Natural killer cell treated with Interleukin-12 subunit alpha and Interleukin-12 subunit beta and Interleukin-15 and Interleukin-18, amount 100 ng/mL, for 72 hours (primary cell): ENCODE measurements around the gene RRAS2. TPM values are rescaled to one million over a fixed set of nuclear protein-coding genes. Genes with fewer than 3 reads are reported as not detected.
A peak's percentile ranks its signal among the peaks of the same experiment; 100 is the strongest.
"Not testable (repeated sequence)": the region's sequence is repeated elsewhere in the genome, so short reads cannot be mapped to it uniquely, and the experiment has no call there.

Source experiments
- ATAC-seq, 2 donors: fragments of 150-1000 bp; cut with Tn5 transposase in 1 of 2; sonication (Bioruptor Pico), chemical (Tn5 transposase) in 1 of 2; 2 replicates each; pipeline ENCODE4 v1.10.0; 2021
- DNase-seq: peaks from one replicate; pipeline ENCODE4 v3.0.0; 2022; ENCODE audit warnings: low spot score
- H3K27ac Mint-ChIP-seq, 2 donors: 1 replicate in 1 of 2; 2 replicates in 1 of 2; pipeline ENCODE4 v1.8.0; 2022; ENCODE audit warnings: mixed read lengths in 2 of 2, mild to moderate bottlenecking in 1 of 2, moderate library complexity in 1 of 2
- H3K27me3 Mint-ChIP-seq, 2 donors: 1 replicate in 1 of 2; 2 replicates in 1 of 2; pipeline ENCODE4 v1.8.0; 2022; ENCODE audit warnings: mixed read lengths in 2 of 2
- H3K36me3 Mint-ChIP-seq: one replicate; pipeline ENCODE4 v1.8.0; 2022; ENCODE audit warnings: mixed read lengths
- H3K4me1 Mint-ChIP-seq, 2 donors: 1 replicate in 1 of 2; 2 replicates in 1 of 2; pipeline ENCODE4 v1.8.0; 2022; ENCODE audit warnings: low read depth in 2 of 2, mixed read lengths in 2 of 2, mild to moderate bottlenecking in 1 of 2
- H3K4me3 Mint-ChIP-seq: one replicate; pipeline ENCODE4 v1.8.0; 2022; ENCODE audit warnings: mixed read lengths
- H3K9me3 Mint-ChIP-seq: 2 replicates; pipeline ENCODE4 v1.8.0; 2022; ENCODE audit warnings: mixed read lengths
- total RNA-seq, 2 donors: library from RNA; stranded (reverse); gene quantifications; one replicate each; pipeline ENCODE4 v1.2.3, GENCODE V29; 2022

Gene RRAS2
- total RNA-seq, 2 donors from 2014 or later: 97.3 to 141 TPM

DNA sequence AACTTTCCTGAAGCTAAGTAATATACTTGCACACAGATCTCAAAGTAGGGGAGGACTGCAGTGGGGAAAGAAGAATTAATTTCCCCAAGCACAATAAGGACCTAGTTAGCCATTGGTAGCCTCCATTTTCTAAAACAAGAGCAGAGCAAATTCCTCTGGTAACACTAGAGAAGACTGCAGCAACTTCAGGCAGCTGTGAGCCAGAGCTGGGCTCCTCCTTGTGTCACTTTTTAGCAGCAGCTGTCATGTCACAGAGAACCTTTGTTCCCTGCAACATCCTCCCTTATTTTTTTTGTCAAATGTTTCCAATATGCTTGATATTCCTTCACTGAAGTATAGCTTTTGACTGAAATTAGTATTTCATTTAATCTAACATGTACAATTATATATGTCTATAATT, 54.4 kb downstream of the RRAS2 start:
- ATAC-seq: no peak
- DNase-seq: no peak
- no peaks in the 10 kb centered on the region for H3K27me3 Mint-ChIP-seq
- H3K4me1 Mint-ChIP-seq: peaks cover 21 to 39% of the 10 kb centered on the region in 2 donors
- H3K27ac Mint-ChIP-seq: peak overlapping the region in 1 of 2 donors; percentile 63
- no peaks in the 10 kb centered on the region for H3K36me3 Mint-ChIP-seq
- no peaks in the 10 kb centered on the region for H3K9me3 Mint-ChIP-seq
- no peak overlapping the region for H3K4me3 Mint-ChIP-seq

DNA sequence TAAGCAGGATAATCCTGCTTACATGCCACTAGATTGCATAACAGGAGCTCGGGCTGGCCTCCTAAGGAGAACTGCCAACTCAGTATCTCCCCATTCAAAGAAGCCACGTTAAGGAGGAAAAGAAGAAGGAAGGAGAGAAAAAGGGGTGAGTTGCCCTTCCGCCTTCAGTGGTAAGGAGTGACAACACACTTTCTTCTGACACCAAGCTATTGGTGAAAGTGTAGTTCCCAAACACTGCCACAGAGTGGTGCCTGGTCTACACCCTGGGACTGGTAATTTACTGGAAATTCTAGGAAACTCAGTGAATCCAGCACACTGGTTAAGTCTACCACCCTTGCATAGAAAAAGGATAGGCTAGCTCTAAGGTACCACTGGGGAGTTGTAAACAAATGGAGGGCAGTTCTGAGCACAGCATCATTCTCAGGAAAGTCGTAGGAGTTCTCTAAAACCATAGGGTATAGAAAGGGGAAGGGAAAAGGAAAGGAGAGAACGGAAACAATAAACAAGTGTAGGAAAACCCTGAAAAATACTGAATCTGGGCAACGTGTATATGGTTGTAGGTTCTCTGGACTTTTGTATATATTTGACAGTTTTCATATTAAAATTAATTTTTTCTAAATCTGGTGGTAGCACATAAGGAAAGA, 58.2 kb downstream of the RRAS2 start:
- Mint-ChIP-seq H3K9me3 (no peaks in the 10 kb centered on the region), H3K4me3 (no peak overlapping the region), H3K4me1 (peaks cover 17 to 33% of the 10 kb centered on the region in 2 donors), H3K27ac (no peak overlapping the region), H3K27me3 (no peaks in the 10 kb centered on the region), H3K36me3 (no peaks in the 10 kb centered on the region)
- ATAC-seq (peak; percentile 90 to 91), DNase-seq (peak; percentile 68)

DNA sequence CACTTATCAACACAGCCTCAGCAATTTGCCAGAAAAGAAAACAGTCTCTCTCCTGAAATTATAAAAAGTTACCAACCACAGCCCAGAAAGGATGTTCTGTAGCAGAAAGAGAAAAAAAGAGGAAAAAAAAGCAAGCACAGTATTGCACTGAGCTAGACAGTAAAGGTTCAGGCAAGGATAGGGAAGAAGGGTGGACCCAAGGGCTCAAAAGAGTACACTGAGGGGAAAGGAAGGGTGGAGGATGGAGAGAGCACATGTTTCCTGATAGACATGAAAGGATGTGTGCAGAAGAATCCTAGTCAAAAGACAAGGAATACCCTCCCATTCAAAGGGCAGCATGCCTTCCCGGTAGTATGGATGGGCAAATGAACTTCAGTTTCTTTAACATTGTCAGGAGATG, 59.1 kb downstream of the RRAS2 start:
- Mint-ChIP-seq H3K27ac (no peak overlapping the region), H3K4me3 (no peak overlapping the region), H3K9me3 (no peaks in the 10 kb centered on the region), H3K27me3 (no peaks in the 10 kb centered on the region), H3K4me1 (peaks cover 17 to 29% of the 10 kb centered on the region in 2 donors), H3K36me3 (no peaks in the 10 kb centered on the region)
- DNase-seq (no peak), ATAC-seq (no peak)

DNA sequence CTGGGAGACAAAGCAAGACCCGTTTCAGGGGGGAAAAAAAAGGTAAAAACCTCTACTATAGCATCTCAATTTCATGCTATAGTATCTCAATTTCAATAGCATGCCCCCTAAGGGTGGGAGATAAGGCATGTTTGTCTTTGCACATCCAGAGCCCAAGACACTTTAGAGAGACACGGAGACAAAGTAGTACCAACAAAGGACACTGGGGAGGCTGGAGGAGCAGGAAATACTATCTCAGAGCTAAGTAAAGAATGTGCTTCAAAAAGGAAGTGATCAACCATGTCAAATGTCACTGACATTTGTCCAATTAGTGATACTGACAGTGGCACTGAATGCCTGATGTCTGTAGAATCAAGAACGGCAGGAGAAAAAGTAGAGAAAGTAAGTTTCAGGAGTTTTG, 68.6 kb downstream of the RRAS2 start:
- ATAC-seq (no peak), DNase-seq (no peak)
- peaks cover 27 to 28% of the 10 kb centered on the region in 2 donors for H3K4me1 Mint-ChIP-seq
- H3K27ac Mint-ChIP-seq: peak overlapping the region in 1 of 2 donors; percentile 4
- H3K27me3 Mint-ChIP-seq: no peaks in the 10 kb centered on the region
- H3K4me3 Mint-ChIP-seq: no peak overlapping the region
- H3K36me3 Mint-ChIP-seq: peaks cover 22% of the 10 kb centered on the region
- H3K9me3 Mint-ChIP-seq: no peaks in the 10 kb centered on the region

DNA sequence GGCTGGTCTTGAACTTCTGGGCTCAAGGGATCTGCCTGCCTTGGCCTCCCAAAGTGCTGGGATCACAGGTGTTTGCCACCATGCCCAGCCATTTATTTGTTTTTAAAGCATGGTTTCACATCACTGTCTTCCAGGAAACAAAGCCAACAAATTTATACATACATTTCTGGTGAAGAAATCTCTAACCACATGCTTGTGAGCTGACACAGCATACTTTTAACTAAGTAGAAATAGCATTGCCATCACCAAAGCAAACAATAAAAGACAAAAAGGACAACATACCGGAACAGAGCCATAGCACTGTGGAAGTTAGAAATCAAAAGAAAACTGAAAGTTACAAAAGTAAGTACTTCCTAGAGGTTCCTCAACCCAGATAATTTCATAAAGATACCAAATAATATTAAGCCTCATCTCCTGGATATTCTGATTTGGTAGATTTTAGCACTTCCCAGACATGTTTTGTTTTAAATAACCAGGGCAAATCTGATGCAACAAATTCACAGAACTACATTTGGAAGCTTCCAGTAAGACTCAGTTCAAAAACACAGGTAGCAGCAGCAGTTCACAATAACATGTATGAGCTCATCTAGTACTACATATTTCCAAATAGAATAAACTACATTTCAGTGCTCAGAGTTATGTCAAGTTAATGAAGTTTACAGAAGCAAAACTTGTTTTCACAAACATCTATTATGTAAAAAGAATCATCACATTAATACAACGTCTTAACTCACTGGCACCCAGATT, 70.6 kb downstream of the RRAS2 start:
- H3K4me3 Mint-ChIP-seq: peak overlapping the region; percentile 66
- ATAC-seq (peak; percentile 83 to 84), DNase-seq (no peak)
- H3K36me3 Mint-ChIP-seq: peaks cover 18% of the 10 kb centered on the region
- peak overlapping the region; percentile 88 to 95 for H3K27ac Mint-ChIP-seq
- H3K4me1 Mint-ChIP-seq: peaks cover 27 to 28% of the 10 kb centered on the region in 2 donors
- H3K27me3 Mint-ChIP-seq: no peaks in the 10 kb centered on the region
- H3K9me3 Mint-ChIP-seq: no peaks in the 10 kb centered on the region

DNA sequence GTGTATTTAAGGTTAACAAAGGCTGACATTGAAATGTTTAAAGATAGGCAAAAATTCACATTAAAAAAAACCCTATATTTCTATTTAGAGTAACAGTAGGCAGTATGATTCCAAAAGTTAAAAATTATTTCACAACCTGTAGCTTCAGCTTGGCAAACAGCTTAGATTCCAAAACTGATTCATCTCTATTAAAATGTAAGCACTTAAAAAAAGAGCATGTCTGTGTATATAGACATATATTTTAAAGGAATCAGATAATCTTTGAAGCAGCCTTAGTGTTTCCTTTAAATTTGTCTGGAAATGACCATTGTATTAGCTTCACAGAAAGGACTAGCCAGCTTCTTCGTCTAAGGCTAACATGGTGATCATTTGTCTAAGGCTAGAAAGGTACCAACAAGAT, 80.1 kb downstream of the RRAS2 start:
- Mint-ChIP-seq H3K36me3 (peaks cover 12% of the 10 kb centered on the region), H3K4me1 (peaks cover 14 to 20% of the 10 kb centered on the region in 2 donors)
- DNase-seq, H3K4me3 Mint-ChIP-seq, H3K27me3 Mint-ChIP-seq, H3K27ac Mint-ChIP-seq, H3K9me3 Mint-ChIP-seq, ATAC-seq: not testable (repeated sequence)

DNA sequence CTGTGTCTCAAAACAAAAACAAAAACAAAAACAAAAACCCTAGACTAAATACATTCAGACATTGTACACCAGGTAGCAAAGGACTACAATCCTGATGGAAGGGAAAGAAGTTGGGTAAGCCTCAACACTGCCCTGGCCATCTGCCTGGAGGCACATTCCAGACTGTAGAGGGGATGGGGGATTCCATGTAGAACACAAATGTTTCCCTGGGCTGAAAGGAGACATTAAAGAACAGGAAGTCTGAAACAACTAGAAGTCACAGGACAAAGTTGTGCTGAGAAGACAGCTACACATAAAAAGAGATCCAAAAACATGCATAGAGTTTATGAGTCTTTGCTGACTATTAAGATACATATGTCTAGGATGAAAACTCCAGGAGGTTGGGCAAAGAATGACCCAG, 83.9 kb downstream of the RRAS2 start:
- Mint-ChIP-seq H3K36me3 (peaks cover 5% of the 10 kb centered on the region), H3K27me3 (no peaks in the 10 kb centered on the region), H3K4me3 (no peak overlapping the region), H3K4me1 (peaks cover 38 to 45% of the 10 kb centered on the region in 2 donors), H3K27ac (peak overlapping the region; percentile 55 to 86), H3K9me3 (no peaks in the 10 kb centered on the region)
- DNase-seq (no peak), ATAC-seq (no peak)

DNA sequence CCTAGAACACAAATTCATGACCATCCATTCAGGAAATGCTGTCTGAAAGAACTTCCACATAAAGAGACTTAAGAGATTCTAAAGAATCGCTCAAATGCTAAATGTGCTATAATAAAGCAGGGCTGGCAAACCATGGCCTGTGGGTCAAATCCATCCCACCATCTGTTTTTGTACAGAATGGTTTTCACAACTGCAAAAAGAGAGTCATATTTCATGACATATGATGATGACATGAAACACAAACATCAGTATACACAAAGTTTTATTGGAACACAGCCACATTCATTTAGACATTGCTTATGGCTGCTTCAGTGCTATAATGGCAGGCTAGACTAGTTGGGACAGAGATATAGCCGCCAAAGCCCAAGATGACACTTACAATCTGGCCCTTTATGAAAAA, 85.1 kb downstream of the RRAS2 start:
- ATAC-seq (no peak), DNase-seq (no peak)
- Mint-ChIP-seq H3K4me3 (no peak overlapping the region), H3K9me3 (no peaks in the 10 kb centered on the region), H3K27me3 (no peaks in the 10 kb centered on the region), H3K4me1 (peaks cover 40 to 45% of the 10 kb centered on the region in 2 donors), H3K36me3 (peaks cover 5% of the 10 kb centered on the region), H3K27ac (peak overlapping the region in 1 of 2 donors; percentile 70)

DNA sequence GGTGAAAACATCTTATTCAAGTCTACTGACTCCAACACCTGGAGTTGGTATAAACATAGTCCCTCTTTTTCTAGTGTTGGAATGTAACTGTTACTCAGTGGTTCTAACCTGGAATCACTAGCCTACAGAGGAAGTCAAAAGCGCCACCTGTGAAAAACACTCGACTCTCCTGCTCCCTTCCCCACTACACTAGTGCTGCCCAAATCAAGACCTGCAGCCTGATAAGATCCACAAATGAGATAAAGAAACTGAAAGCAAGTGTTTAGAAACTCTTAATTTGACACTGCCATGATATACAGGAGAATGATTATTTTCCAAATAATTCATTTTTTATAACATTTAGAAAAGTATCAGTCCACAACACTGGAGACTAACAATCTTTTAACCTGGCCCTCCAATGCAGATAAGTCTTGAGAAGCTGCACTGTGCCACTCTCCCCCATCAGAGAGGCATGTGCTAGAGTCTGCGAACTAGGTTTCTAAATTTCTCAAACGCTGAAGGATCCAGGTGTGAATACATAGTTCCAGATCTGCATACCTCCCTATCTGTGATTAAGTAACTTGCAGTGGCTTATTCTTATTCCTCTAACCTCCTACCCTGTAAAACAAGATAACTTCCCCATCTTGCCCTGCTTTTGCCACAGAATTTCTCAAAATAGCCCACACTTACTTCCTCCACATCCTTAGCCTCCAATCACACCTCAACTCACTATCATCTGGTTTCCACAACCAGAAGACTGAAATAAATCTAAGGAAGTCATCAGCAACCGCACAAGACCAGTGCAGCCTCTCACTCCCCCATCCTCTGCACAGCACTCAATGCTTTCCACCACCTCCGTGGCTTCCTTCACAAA, 88.1 kb downstream of the RRAS2 start:
- H3K4me1 Mint-ChIP-seq: peaks cover 31 to 39% of the 10 kb centered on the region in 2 donors
- H3K36me3 Mint-ChIP-seq: peaks cover 5% of the 10 kb centered on the region
- peak overlapping the region; percentile 38 to 64 for H3K27ac Mint-ChIP-seq
- ATAC-seq (peak; percentile 82), DNase-seq (no peak)
- no peaks in the 10 kb centered on the region for H3K27me3 Mint-ChIP-seq
- no peaks in the 10 kb centered on the region for H3K9me3 Mint-ChIP-seq
- H3K4me3 Mint-ChIP-seq: peak overlapping the region; percentile 72

DNA sequence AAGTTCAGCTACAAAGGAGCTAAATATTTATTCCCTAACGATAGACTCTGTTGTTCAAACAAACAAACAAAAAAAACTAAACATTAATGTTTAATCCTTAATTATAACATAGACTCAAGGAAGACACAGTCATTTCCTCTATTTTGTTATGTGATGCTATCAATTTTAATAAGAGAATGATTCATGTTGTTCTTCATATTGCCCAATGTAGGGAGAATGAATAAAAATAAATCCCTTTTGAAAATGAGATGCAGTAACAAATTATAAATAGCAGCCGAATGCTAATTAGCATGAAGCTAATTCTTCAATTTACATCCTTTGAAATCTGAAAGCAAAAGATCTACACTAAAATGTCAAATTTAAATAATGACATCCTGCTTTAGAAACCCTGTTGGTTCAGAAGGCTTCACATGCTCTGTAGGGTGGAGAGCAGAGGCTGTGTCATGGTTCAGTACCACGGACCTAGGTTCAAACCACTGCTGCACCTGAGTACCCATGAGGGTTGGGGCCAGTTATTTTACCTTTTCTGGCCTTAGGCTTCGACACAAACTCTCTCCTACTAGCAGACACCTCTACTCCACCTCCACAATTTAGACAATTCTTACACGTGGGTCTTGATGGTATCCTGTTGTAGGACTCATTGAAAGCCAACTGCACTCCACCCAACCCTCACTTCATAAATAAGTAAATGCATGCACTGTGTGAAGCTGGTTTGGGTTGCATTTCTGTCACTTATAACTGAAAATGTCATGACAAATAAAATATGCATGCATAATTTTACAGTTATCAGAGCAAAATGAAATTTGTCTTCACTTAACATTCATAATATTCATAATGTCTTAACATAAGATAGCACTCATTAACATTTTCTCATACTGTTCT, 89.0 kb downstream of the RRAS2 start:
- Mint-ChIP-seq H3K36me3 (no peaks in the 10 kb centered on the region), H3K9me3 (no peaks in the 10 kb centered on the region), H3K27me3 (no peaks in the 10 kb centered on the region), H3K27ac (peak overlapping the region; percentile 22 to 64), H3K4me3 (no peak overlapping the region), H3K4me1 (peaks cover 28 to 33% of the 10 kb centered on the region in 2 donors)
- no peak for DNase-seq
- ATAC-seq: no peak

DNA sequence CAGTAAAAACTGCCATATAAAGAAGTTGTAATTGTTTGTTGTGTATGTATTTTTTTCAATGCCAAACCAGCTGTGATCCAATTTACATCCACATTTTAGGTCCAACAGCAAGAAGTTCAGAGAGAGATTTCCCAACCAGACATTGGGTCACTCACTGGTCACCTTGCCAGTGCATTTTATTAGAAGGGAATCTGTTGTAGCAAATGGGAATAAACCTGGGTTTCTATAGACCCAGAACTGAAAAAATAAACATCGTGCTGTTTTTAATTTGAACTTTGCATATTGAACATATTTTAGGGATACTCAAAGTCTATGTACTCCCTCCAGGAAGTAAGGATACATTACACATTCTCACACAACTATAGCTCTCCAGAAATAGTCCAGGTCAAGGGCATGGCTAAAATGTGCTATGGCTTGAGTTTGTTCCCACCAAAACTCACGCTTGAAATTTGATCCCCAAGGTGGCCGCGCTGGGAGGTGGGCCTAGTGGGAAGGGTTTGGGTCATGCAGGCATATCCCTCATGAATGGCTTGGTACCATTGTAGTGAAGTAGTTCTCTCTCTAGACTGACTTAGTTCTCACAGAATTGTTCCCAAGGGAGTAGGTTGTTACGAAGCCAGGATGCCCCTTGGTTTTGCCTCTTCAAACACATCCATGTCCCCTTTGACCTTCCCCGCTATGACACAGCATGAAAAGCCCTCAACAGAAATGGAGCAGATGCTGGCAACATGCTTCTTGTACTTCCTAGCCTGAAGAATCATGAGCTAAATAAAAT, 90.9 kb downstream of the RRAS2 start:
- DNase-seq (no peak), ATAC-seq (no peak)
- H3K4me1 Mint-ChIP-seq: peaks cover 25 to 32% of the 10 kb centered on the region in 2 donors
- H3K9me3 Mint-ChIP-seq: no peaks in the 10 kb centered on the region
- H3K36me3 Mint-ChIP-seq: no peaks in the 10 kb centered on the region
- H3K4me3 Mint-ChIP-seq: no peak overlapping the region
- H3K27ac Mint-ChIP-seq: no peak overlapping the region
- H3K27me3 Mint-ChIP-seq: no peaks in the 10 kb centered on the region

DNA sequence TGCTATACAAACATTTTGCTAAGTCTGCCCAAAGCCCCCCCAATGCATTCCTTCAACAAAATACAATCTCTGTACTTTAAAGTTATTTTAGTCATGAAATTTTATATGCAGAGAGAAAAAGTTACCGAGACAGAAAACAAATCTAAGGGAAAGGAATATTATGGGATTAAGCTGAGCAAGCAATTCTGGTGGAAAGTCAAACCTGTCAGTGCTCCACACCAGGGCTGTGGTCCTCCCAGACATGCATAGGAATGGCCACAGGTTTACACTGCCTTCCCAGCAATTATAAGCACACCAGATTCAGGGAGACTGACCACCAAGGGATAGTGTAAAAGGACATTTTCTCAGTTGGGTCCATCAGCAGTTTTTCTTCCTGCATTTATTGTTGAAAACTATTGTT, 92.4 kb downstream of the RRAS2 start:
- ATAC-seq (no peak), DNase-seq (no peak)
- Mint-ChIP-seq H3K4me3 (no peak overlapping the region), H3K36me3 (no peaks in the 10 kb centered on the region), H3K27ac (no peak overlapping the region), H3K4me1 (peaks cover 16 to 26% of the 10 kb centered on the region in 2 donors), H3K9me3 (no peaks in the 10 kb centered on the region), H3K27me3 (no peaks in the 10 kb centered on the region)
